GM18520 (cell line): ENCODE results near the gene BASP1.
"Not testable (repeated sequence)": the region's sequence is repeated elsewhere in the genome, so short reads cannot be mapped to it uniquely, and the experiment has no call there.

Source experiments
- ATAC-seq: cut with Tn5 transposase; IDR thresholded peaks from one replicate; pipeline ENCODE4 v1.9.1; 2021; ENCODE audit not compliant: unreplicated experiment

BASP1 gene

GRCh38 chr5:17249029-17249634 is 31.7 kb downstream of the BASP1 start:
- no peak for ATAC-seq

GRCh38 chr5:17249841-17250240 is 32.4 kb downstream of the BASP1 start:
- ATAC-seq: not testable (repeated sequence)

GRCh38 chr5:17252543-17252942 is 35.1 kb downstream of the BASP1 start:
- no peak for ATAC-seq

GRCh38 chr5:17255471-17256021 is 38.1 kb downstream of the BASP1 start:
- ATAC-seq: peak; percentile 51

GRCh38 chr5:17256171-17256570 is 38.7 kb downstream of the BASP1 start:
- no peak for ATAC-seq

- ATAC-seq: no peak
These were observed 39.4 kb downstream of the BASP1 start for GRCh38 chr5:17256839-17257238.

- peak; percentile 84 for ATAC-seq
These were observed 40.4 kb downstream of the BASP1 start for GRCh38 chr5:17257705-17258273.

GRCh38 chr5:17258431-17258830 is 41.0 kb downstream of the BASP1 start:
- ATAC-seq: no peak

- not testable (repeated sequence) for ATAC-seq
These were observed 41.6 kb downstream of the BASP1 start for GRCh38 chr5:17259012-17259411.

- ATAC-seq: no peak
These were observed 42.3 kb downstream of the BASP1 start for GRCh38 chr5:17259630-17260257.

GRCh38 chr5:17260549-17260948 is 43.1 kb downstream of the BASP1 start:
- ATAC-seq: no peak

GRCh38 chr5:17261075-17261474 is 43.6 kb downstream of the BASP1 start:
- ATAC-seq: no peak

- no peak for ATAC-seq
These were observed 47.6 kb downstream of the BASP1 start for GRCh38 chr5:17265041-17265440.

GRCh38 chr5:17267106-17267505 is 49.7 kb downstream of the BASP1 start:
- peak; percentile 46 for ATAC-seq

GRCh38 chr5:17269201-17269600 is 51.8 kb downstream of the BASP1 start:
- ATAC-seq: no peak

- ATAC-seq: no peak
These were observed 54.7 kb downstream of the BASP1 start for GRCh38 chr5:17272111-17272510.

- ATAC-seq: no peak
These were observed 58.1 kb downstream of the BASP1 start for GRCh38 chr5:17275289-17276158.

- ATAC-seq: peak; percentile 43
These were observed 59.0 kb downstream of the BASP1 start for GRCh38 chr5:17276445-17276844.

GRCh38 chr5:17277907-17278306 is 60.5 kb downstream of the BASP1 start:
- ATAC-seq: peak; percentile 35

GRCh38 chr5:17278931-17279330 is 61.5 kb downstream of the BASP1 start:
- no peak for ATAC-seq

GRCh38 chr5:17279487-17279886 is 62.1 kb downstream of the BASP1 start:
- no peak for ATAC-seq
